HPDE6-E6E7 (cell line): ENCODE data around the gene GPX5.

Experiments used
- DNase-seq: peaks from one replicate; pipeline ENCODE4 v3.0.0; 2011; ENCODE audit warnings: missing footprints; ENCODE audit errors: extremely low spot score

GPX5 gene

GRCh38 chr6:28555136-28555535 lies 29.5 kb downstream of the GPX5 start:
- DNase-seq, result no peak

GRCh38 chr6:28558629-28559028 lies 32.9 kb downstream of the GPX5 start:
- DNase-seq, result no peak

- no peak for DNase-seq
These were observed 37.9 kb downstream of the GPX5 start for GRCh38 chr6:28563430-28564095.

- DNase-seq, result no peak
These were observed 40.3 kb downstream of the GPX5 start for GRCh38 chr6:28565823-28566526.

- DNase-seq, result no peak
These were observed 41.0 kb downstream of the GPX5 start for GRCh38 chr6:28566527-28567252.

- no peak for DNase-seq
These were observed 41.8 kb downstream of the GPX5 start for GRCh38 chr6:28567506-28567905.

- DNase-seq, result no peak
These were observed 42.9 kb downstream of the GPX5 start for GRCh38 chr6:28568515-28569108.

GRCh38 chr6:28569748-28570147 lies 44.1 kb downstream of the GPX5 start:
- no peak for DNase-seq

- no peak for DNase-seq
These were observed 54.8 kb downstream of the GPX5 start for GRCh38 chr6:28580475-28580874.

- no peak for DNase-seq
These were observed 57.8 kb downstream of the GPX5 start for GRCh38 chr6:28583463-28583862.
